ENCODE measurements around the gene KAZALD1. TPM values are rescaled to one million over a fixed set of nuclear protein-coding genes. Genes with fewer than 3 reads are reported as not detected.

KAZALD1 gene
- polyA plus RNA-seq, 1 of the 3 experiments (the other 2 are of a cell fraction) = 3.0 TPM

DNA sequence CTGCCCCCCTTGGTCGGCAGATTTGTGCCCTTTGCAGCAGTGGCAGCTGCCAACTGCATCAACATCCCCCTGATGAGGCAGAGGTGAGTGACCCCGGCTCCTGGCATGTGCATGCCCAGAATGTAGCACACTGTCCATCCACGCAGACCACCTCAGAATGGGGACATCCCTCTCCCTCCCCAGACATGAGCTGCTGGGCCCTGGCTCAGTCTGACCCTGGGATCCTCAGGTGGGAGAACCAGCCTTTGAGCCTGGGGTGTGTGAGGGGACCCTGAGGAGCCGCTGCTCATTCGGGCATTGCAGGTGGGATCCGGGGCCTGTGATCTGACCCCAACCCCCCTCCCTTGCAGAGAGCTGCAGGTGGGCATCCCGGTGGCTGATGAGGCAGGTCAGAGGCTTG is 25.1 kb upstream of the KAZALD1 start:
- ChIA-PET POLR2A (no interaction called here), CTCF (interaction anchor here (0.8 to 15.0 kb wide), 11 partner anchors 10 to 105 kb away, joined by 3 to 198 read pairs (median 4); no protein-coding TSS in a partner anchor)
- H3K4me2 ChIP-seq = no peak overlapping the region

GRCh38 chr10:101038484-101038883 is 23.3 kb upstream of the KAZALD1 start:
- Histone ChIP-seq H3K4me2 (no peak overlapping the region), H3K9ac (no peak overlapping the region), H3K79me2 (ENCODE audit: insufficient read depth) (peaks cover 40% of the 10 kb centered on the region), H4K20me1 (ENCODE audit: insufficient read depth) (peaks cover 31% of the 10 kb centered on the region), H2AFZ (ENCODE audit: low read depth) (no peak overlapping the region), H3K27me3 (ENCODE audit: insufficient read depth) (no peaks in the 10 kb centered on the region), H3K36me3 (replicated peaks in 1 of 2; ENCODE audit: control insufficient read depth in 1 of 2, insufficient read depth in 2 of 2, low read length in 1 of 2) (peaks cover 38 to 53% of the 10 kb centered on the region in 2 experiments), H3K4me3 (ENCODE audit: low read depth in 2 of 2, low read length in 1 of 2) (no peak overlapping the region), H3F3A (replicated peaks; ENCODE audit: insufficient read depth) (peaks cover 44% of the 10 kb centered on the region), H3K9me3 (no peaks in the 10 kb centered on the region), H3K27ac (ENCODE audit: low read depth in 2 of 2, low read length in 1 of 2) (no peak overlapping the region), H3K9me2 (no peaks in the 10 kb centered on the region), H3K4me1 (ENCODE audit: control insufficient read depth in 1 of 2, insufficient read depth in 2 of 2, low read depth in 1 of 2, low read length in 1 of 2) (peaks cover 13 to 15% of the 10 kb centered on the region in 2 experiments)
- 100% methylated on average over 2 of the region's 5 CpGs for WGBS (ENCODE audit: low lambda C conversion rate)
- CTCF ChIA-PET = interaction anchor here (0.7 to 9.5 kb wide), 9 partner anchors 10 to 476 kb away, joined by 3 to 98 read pairs (median 18); partner anchors contain the start of genes PDZD7 and SFXN3
- no peak for DNase-seq
- no peak for TF ChIP-seq MXI1 (IDR thresholded peaks at IDR 0.05; ENCODE audit: low read depth, low read length)
- no peak for TF ChIP-seq POLR2AphosphoS5 (IDR thresholded peaks at IDR 0.05; ENCODE audit: low read depth, low read length)
- POLR2A ChIA-PET = interaction anchor here (0.7 kb wide), 1 partner anchor 57 kb away, joined by 3 read pairs; no protein-coding TSS in a partner anchor

More for the DNA sequence above, 25.1 kb upstream of the KAZALD1 start:
- Histone ChIP-seq H2AFZ (ENCODE audit: low read depth) (no peak overlapping the region), H3K27ac (ENCODE audit: low read depth in 2 of 2, low read length in 1 of 2) (no peak overlapping the region), H3K36me3 (replicated peaks in 1 of 2; ENCODE audit: control insufficient read depth in 1 of 2, insufficient read depth in 2 of 2, low read length in 1 of 2) (peaks cover 38 to 53% of the 10 kb centered on the region in 2 experiments), H3K9me2 (no peaks in the 10 kb centered on the region), H4K20me1 (ENCODE audit: insufficient read depth) (peaks cover 39% of the 10 kb centered on the region), H3K4me1 (ENCODE audit: control insufficient read depth in 1 of 2, insufficient read depth in 2 of 2, low read depth in 1 of 2, low read length in 1 of 2) (peaks cover 7 to 15% of the 10 kb centered on the region in 2 experiments; a peak in 3 of 4 replicates), H3K27me3 (ENCODE audit: insufficient read depth) (no peaks in the 10 kb centered on the region), H3K4me3 (ENCODE audit: low read depth in 2 of 2, low read length in 1 of 2) (no peak overlapping the region), H3F3A (replicated peaks; ENCODE audit: insufficient read depth) (peaks cover 46% of the 10 kb centered on the region), H3K9me3 (no peaks in the 10 kb centered on the region), H3K9ac (no peak overlapping the region), H3K79me2 (ENCODE audit: insufficient read depth) (peaks cover 46% of the 10 kb centered on the region)
- no peak for TF ChIP-seq FOXM1 (IDR thresholded peaks at IDR 0.05; ENCODE audit: low read depth)
- no peak for TF ChIP-seq FOSL2 (IDR thresholded peaks at IDR 0.05; ENCODE audit: borderline replicate concordance, low read depth)
- no peak for TF ChIP-seq TEAD4 (IDR thresholded peaks at IDR 0.05; ENCODE audit: borderline replicate concordance, insufficient read depth)
- no peak for TF ChIP-seq SMC3 (IDR thresholded peaks at IDR 0.05; ENCODE audit: low read depth, low read length)
- no peak for TF ChIP-seq MXI1 (IDR thresholded peaks at IDR 0.05; ENCODE audit: low read depth, low read length)
- TF ChIP-seq, protein P1, sequence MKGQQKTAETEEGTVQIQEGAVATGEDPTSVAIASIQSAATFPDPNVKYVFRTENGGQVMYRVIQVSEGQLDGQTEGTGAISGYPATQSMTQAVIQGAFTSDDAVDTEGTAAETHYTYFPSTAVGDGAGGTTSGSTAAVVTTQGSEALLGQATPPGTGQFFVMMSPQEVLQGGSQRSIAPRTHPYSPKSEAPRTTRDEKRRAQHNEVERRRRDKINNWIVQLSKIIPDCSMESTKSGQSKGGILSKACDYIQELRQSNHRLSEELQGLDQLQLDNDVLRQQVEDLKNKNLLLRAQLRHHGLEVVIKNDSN (IDR thresholded peaks at IDR 0.05; ENCODE audit: borderline replicate concordance, low read depth) = no peak
- DNase-seq = no peak
- WGBS (ENCODE audit: low lambda C conversion rate) = 85% methylated on average over 3 of the region's 7 CpGs

- H4K20me1 ChIP-seq (ENCODE audit: insufficient read depth) = peaks cover 15% of the 10 kb centered on the region; the same call in 1 of the 2 replicates
- H3K27me3 ChIP-seq (ENCODE audit: insufficient read depth) = no peaks in the 10 kb centered on the region
- peaks cover 10 to 18% of the 10 kb centered on the region in 2 experiments for H3K4me1 ChIP-seq (ENCODE audit: control insufficient read depth in 1 of 2, insufficient read depth in 2 of 2, low read depth in 1 of 2, low read length in 1 of 2)
- peaks cover 48% of the 10 kb centered on the region for H3F3A ChIP-seq (replicated peaks; ENCODE audit: insufficient read depth)
- no peak for DNase-seq
- H3K27ac ChIP-seq (ENCODE audit: low read depth in 2 of 2, low read length in 1 of 2) = no peak overlapping the region; a peak in 1 of 4 replicates
- 98% methylated on average over 3 of the region's 3 CpGs for WGBS (ENCODE audit: low lambda C conversion rate)
- no peak overlapping the region for H3K9ac ChIP-seq
- peaks cover 34 to 48% of the 10 kb centered on the region in 2 experiments for H3K36me3 ChIP-seq (replicated peaks in 1 of 2; ENCODE audit: control insufficient read depth in 1 of 2, insufficient read depth in 2 of 2, low read length in 1 of 2)
- CTCF ChIA-PET = interaction anchor here (1.3 to 9.5 kb wide), 12 partner anchors 11 to 116 kb away, joined by 3 to 98 read pairs (median 19); partner anchors contain the start of genes KAZALD1, PDZD7 and SFXN3
- H2AFZ ChIP-seq (ENCODE audit: low read depth) = no peak overlapping the region
- no peaks in the 10 kb centered on the region for H3K9me3 ChIP-seq
- POLR2A ChIA-PET = interaction anchor here (1.3 kb wide), 1 partner anchor 21 kb away, joined by 3 read pairs; no protein-coding TSS in a partner anchor
- H3K9me2 ChIP-seq = no peaks in the 10 kb centered on the region
- TF ChIP-seq TCF12 (IDR thresholded peaks at IDR 0.05) (no peak), CTCF (IDR thresholded peaks at IDR 0.05) (no peak), TAF1 (IDR thresholded peaks at IDR 0.05; ENCODE audit: borderline replicate concordance, low read depth, low read length) (no peak), MXI1 (IDR thresholded peaks at IDR 0.05; ENCODE audit: low read depth, low read length) (no peak), EZH2phosphoT487 (IDR thresholded peaks at IDR 0.05; ENCODE audit: borderline replicate concordance, low read depth) (no peak)
- TF ChIP-seq, protein P1 (IDR thresholded peaks at IDR 0.05; ENCODE audit: borderline replicate concordance, low read depth) = no peak
- no peak overlapping the region for H3K4me3 ChIP-seq (ENCODE audit: low read depth in 2 of 2, low read length in 1 of 2)
- no peak overlapping the region for H3K4me2 ChIP-seq
- H3K79me2 ChIP-seq (ENCODE audit: insufficient read depth) = peaks cover 25% of the 10 kb centered on the region
These were observed 21.7 kb upstream of the KAZALD1 start for GRCh38 chr10:101040061-101040460.

Data from SK-N-SH (cell line).